H1 (cell line): ENCODE data around the gene FGF2. TPM values are rescaled to one million over a fixed set of nuclear protein-coding genes. Genes with fewer than 3 reads are reported as not detected.

Source experiments
- BACH1 ChIP-seq: IDR thresholded peaks from 2 replicates; pipeline ENCODE4 v1.6.1; 2012; ENCODE audit warnings: low read length, improper control_type of control experiment
- BCL11A ChIP-seq, 2 experiments: IDR thresholded peaks; one replicate each; pipeline ENCODE4 v1.6.1; 2011; ENCODE audit warnings: low read depth in 2 of 2, low read length in 2 of 2, mild to moderate bottlenecking in 2 of 2
- GTF2F1 ChIP-seq: IDR thresholded peaks from 2 replicates; pipeline ENCODE4 v1.6.1; 2012; ENCODE audit warnings: low read depth, low read length, improper control_type of control experiment, borderline replicate concordance
- KDM4A ChIP-seq: IDR thresholded peaks from one replicate; pipeline ENCODE4 v1.7.1; 2012; ENCODE audit warnings: low read depth, mild to moderate bottlenecking, moderate library complexity, low read length, inconsistent platforms; ENCODE audit not compliant: severe bottlenecking
- POU5F1 ChIP-seq: IDR thresholded peaks from 2 replicates; pipeline ENCODE4 v1.6.1; 2011; ENCODE audit warnings: low read depth, mild to moderate bottlenecking, low read length, moderate library complexity
- SP4 ChIP-seq: IDR thresholded peaks from 2 replicates; pipeline ENCODE4 v1.6.1; 2012; ENCODE audit warnings: low read length, inconsistent platforms
- TBP ChIP-seq: IDR thresholded peaks from 2 replicates; pipeline ENCODE4 v1.6.1; 2011; ENCODE audit warnings: low read depth, low read length, improper control_type of control experiment
- ZNF274 ChIP-seq: IDR thresholded peaks from 2 replicates; pipeline ENCODE4 v1.7.0; 2012; ENCODE audit warnings: low read length, borderline replicate concordance; ENCODE audit errors: extremely low read depth
- polyA plus RNA-seq, 7 experiments: library from polyadenylated mRNA; depleted of rRNA in 3 of 7; stranded (reverse) in 5 of 7; unstranded in 2 of 7; fragments of >200 nt in 5 of 7; fragments of 200-250 nt in 2 of 7; gene quantifications; 1 replicate in 5 of 7; 2 replicates in 1 of 7; 4 replicates in 1 of 7; pipeline versions ENCODE4 v1.2.1 to v1.2.3, GENCODE V29; 2011 to 2013; ENCODE audit warnings: missing spikeins in 2 of 7, mixed read lengths in 2 of 7
- total RNA-seq: library from RNA; stranded (reverse); fragmentation: NEBNext Ultra II Directional; extraction: Animal tissue kit (Norgen Biotek cat#: 25700); gene quantifications from 2 replicates; pipeline ENCODE4 v1.2.1, GENCODE V29; 2021
- TF ChIP-seq, protein P1 (sequence below): fragments of 300-600 bp; sonication (generic); IDR thresholded peaks from 2 replicates; pipeline ENCODE4 v1.7.1; 2012; ENCODE audit warnings: low read length, moderate library complexity, mild to moderate bottlenecking, inconsistent platforms; ENCODE audit not compliant: insufficient replicate concordance

Gene FGF2
- total and polyA plus RNA-seq, 2 of the 8 experiments (the other 6 are each of a cell fraction or from before 2014, with no cell fraction given), result 23.4 to 145 TPM

DNA sequence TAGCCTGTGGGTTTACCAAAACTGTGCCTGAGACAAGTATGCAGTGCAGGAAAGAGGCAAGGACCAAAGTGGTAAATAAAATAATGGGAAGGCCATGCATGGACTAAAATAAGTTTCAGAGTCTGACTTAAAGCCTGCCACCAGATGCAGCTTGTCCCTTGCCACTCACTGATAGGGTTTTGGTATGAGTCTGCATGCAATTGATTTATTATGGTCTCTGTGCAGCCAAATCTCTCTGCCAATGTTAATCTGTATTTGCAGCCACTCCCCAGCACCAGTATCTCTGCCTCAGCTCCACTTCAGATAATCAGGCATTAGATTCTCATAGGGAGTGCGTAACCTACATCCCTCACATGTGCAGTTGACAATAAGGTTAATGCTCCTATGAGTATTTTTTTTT, 5.5 kb upstream of the FGF2 start (continued):
- TF ChIP-seq, protein P1, sequence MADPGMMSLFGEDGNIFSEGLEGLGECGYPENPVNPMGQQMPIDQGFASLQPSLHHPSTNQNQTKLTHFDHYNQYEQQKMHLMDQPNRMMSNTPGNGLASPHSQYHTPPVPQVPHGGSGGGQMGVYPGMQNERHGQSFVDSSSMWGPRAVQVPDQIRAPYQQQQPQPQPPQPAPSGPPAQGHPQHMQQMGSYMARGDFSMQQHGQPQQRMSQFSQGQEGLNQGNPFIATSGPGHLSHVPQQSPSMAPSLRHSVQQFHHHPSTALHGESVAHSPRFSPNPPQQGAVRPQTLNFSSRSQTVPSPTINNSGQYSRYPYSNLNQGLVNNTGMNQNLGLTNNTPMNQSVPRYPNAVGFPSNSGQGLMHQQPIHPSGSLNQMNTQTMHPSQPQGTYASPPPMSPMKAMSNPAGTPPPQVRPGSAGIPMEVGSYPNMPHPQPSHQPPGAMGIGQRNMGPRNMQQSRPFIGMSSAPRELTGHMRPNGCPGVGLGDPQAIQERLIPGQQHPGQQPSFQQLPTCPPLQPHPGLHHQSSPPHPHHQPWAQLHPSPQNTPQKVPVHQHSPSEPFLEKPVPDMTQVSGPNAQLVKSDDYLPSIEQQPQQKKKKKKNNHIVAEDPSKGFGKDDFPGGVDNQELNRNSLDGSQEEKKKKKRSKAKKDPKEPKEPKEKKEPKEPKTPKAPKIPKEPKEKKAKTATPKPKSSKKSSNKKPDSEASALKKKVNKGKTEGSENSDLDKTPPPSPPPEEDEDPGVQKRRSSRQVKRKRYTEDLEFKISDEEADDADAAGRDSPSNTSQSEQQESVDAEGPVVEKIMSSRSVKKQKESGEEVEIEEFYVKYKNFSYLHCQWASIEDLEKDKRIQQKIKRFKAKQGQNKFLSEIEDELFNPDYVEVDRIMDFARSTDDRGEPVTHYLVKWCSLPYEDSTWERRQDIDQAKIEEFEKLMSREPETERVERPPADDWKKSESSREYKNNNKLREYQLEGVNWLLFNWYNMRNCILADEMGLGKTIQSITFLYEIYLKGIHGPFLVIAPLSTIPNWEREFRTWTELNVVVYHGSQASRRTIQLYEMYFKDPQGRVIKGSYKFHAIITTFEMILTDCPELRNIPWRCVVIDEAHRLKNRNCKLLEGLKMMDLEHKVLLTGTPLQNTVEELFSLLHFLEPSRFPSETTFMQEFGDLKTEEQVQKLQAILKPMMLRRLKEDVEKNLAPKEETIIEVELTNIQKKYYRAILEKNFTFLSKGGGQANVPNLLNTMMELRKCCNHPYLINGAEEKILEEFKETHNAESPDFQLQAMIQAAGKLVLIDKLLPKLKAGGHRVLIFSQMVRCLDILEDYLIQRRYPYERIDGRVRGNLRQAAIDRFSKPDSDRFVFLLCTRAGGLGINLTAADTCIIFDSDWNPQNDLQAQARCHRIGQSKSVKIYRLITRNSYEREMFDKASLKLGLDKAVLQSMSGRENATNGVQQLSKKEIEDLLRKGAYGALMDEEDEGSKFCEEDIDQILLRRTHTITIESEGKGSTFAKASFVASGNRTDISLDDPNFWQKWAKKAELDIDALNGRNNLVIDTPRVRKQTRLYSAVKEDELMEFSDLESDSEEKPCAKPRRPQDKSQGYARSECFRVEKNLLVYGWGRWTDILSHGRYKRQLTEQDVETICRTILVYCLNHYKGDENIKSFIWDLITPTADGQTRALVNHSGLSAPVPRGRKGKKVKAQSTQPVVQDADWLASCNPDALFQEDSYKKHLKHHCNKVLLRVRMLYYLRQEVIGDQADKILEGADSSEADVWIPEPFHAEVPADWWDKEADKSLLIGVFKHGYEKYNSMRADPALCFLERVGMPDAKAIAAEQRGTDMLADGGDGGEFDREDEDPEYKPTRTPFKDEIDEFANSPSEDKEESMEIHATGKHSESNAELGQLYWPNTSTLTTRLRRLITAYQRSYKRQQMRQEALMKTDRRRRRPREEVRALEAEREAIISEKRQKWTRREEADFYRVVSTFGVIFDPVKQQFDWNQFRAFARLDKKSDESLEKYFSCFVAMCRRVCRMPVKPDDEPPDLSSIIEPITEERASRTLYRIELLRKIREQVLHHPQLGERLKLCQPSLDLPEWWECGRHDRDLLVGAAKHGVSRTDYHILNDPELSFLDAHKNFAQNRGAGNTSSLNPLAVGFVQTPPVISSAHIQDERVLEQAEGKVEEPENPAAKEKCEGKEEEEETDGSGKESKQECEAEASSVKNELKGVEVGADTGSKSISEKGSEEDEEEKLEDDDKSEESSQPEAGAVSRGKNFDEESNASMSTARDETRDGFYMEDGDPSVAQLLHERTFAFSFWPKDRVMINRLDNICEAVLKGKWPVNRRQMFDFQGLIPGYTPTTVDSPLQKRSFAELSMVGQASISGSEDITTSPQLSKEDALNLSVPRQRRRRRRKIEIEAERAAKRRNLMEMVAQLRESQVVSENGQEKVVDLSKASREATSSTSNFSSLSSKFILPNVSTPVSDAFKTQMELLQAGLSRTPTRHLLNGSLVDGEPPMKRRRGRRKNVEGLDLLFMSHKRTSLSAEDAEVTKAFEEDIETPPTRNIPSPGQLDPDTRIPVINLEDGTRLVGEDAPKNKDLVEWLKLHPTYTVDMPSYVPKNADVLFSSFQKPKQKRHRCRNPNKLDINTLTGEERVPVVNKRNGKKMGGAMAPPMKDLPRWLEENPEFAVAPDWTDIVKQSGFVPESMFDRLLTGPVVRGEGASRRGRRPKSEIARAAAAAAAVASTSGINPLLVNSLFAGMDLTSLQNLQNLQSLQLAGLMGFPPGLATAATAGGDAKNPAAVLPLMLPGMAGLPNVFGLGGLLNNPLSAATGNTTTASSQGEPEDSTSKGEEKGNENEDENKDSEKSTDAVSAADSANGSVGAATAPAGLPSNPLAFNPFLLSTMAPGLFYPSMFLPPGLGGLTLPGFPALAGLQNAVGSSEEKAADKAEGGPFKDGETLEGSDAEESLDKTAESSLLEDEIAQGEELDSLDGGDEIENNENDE, result no peak
- TF ChIP-seq POU5F1 (no peak), KDM4A (no peak), GTF2F1 (no peak), TBP (no peak), BACH1 (no peak), SP4 (no peak), BCL11A (IDR thresholded peaks at IDR 0.05; ENCODE audit: low read depth in 2 of 2, low read length in 2 of 2) (no peak), ZNF274 (no peak)
- TF ChIP-seq, all 59 proteins: peak for 0
